Kidney epithelial cell (primary cell): ENCODE results near the gene PAXX. TPM values are rescaled to one million over a fixed set of nuclear protein-coding genes. Genes with fewer than 3 reads are reported as not detected.
A peak's percentile ranks its signal among the peaks of the same experiment; 100 is the strongest.

ENCODE experiments used
- DNase-seq: peaks from one replicate; pipeline ENCODE4 v3.0.0-alpha.2; 2010; ENCODE audit warnings: low read depth
- H3K27me3 ChIP-seq: 2 replicates; pipeline ENCODE4 v1.6.0; 2011; ENCODE audit warnings: low read length; ENCODE audit not compliant: control insufficient read depth, insufficient read depth
- H3K36me3 ChIP-seq: 2 replicates; pipeline ENCODE4 v1.5.1; 2011; ENCODE audit warnings: low read length; ENCODE audit not compliant: control insufficient read depth, insufficient read depth
- H3K4me3 ChIP-seq: 2 replicates; pipeline ENCODE4 v1.5.1; 2011; ENCODE audit warnings: low read depth, mild to moderate bottlenecking, control low read depth, low read length
- CTCF ChIP-seq: IDR thresholded peaks from 2 replicates; pipeline ENCODE4 v1.5.1; 2011; ENCODE audit warnings: mild to moderate bottlenecking, moderate library complexity, low read length, control low read depth, inconsistent platforms; ENCODE audit not compliant: insufficient read depth, poor library complexity, severe bottlenecking
- total RNA-seq: library from RNA; depleted of rRNA; stranded (reverse); fragments of >200 nt; gene quantifications from 2 replicates; pipeline ENCODE4 v1.2.3, GENCODE V29; 2015

The PAXX gene
- total RNA-seq, 1 donor from 2014 or later: 46.8 TPM

GRCh38 chr9:137026828-137027227 lies 34.6 kb downstream of the PAXX start:
- H3K27me3 ChIP-seq: peaks cover 4% of the 10 kb centered on the region
- H3K36me3 ChIP-seq: peaks cover 2% of the 10 kb centered on the region
- H3K4me3 ChIP-seq: no peak overlapping the region
- TF ChIP-seq CTCF: no peak
- no peak for DNase-seq

- Histone ChIP-seq H3K4me3 (peak within 1 kb of the TSS; percentile 36), H3K36me3 (no peaks in the 10 kb centered on the region), H3K27me3 (peaks cover 4% of the 10 kb centered on the region)
- no peak for DNase-seq
- no peak for TF ChIP-seq CTCF
Measured at GRCh38 chr9:137027369-137028262, 35.4 kb downstream of the PAXX start, which contains the start of gene ABCA2. TSS of gene ABCA2 (minus strand) at chr9:137028237. CDS start at chr9:137028140, 97 bp downstream.

- peak overlapping the region; percentile 36 for H3K4me3 ChIP-seq
- TF ChIP-seq CTCF: peak; percentile 56
- DNase-seq: no peak
- H3K36me3 ChIP-seq: no peaks in the 10 kb centered on the region
- peaks cover 4% of the 10 kb centered on the region for H3K27me3 ChIP-seq
Measured at GRCh38 chr9:137028263-137029057, 36.2 kb downstream of the PAXX start.

GRCh38 chr9:137029058-137029936 lies 37.1 kb downstream of the PAXX start:
- Histone ChIP-seq H3K27me3 (peaks cover 6% of the 10 kb centered on the region), H3K4me3 (no peak overlapping the region), H3K36me3 (no peaks in the 10 kb centered on the region)
- DNase-seq: no peak
- TF ChIP-seq CTCF: peak; percentile 96

- Histone ChIP-seq H3K27me3 (peaks cover 6% of the 10 kb centered on the region), H3K4me3 (no peak overlapping the region), H3K36me3 (no peaks in the 10 kb centered on the region)
- no peak for TF ChIP-seq CTCF
- DNase-seq: no peak
Measured at GRCh38 chr9:137030006-137030405, 37.8 kb downstream of the PAXX start.
